ENCODE measurements around the gene THOC2. TPM values are rescaled to one million over a fixed set of nuclear protein-coding genes. Genes with fewer than 3 reads are reported as not detected.
"Not testable (repeated sequence)": the region's sequence is repeated elsewhere in the genome, so short reads cannot be mapped to it uniquely, and the experiment has no call there.

THOC2 gene
- total and polyA plus RNA-seq, 2 experiments from 2014 or later = 60.2 to 64.3 TPM

- H3K36me3 ChIP-seq = no peaks in the 10 kb centered on the region
- no peaks in the 10 kb centered on the region for H3K27me3 ChIP-seq
- H3K27ac ChIP-seq = no peak overlapping the region
- DNase-seq (ENCODE audit: low read depth in 1 of 2, low spot score in 1 of 2) = peak in 1 of 2 donors; percentile 32
- H3K9me3 ChIP-seq (ENCODE audit: low read depth) = no peaks in the 10 kb centered on the region
- TF ChIP-seq, protein P1, sequence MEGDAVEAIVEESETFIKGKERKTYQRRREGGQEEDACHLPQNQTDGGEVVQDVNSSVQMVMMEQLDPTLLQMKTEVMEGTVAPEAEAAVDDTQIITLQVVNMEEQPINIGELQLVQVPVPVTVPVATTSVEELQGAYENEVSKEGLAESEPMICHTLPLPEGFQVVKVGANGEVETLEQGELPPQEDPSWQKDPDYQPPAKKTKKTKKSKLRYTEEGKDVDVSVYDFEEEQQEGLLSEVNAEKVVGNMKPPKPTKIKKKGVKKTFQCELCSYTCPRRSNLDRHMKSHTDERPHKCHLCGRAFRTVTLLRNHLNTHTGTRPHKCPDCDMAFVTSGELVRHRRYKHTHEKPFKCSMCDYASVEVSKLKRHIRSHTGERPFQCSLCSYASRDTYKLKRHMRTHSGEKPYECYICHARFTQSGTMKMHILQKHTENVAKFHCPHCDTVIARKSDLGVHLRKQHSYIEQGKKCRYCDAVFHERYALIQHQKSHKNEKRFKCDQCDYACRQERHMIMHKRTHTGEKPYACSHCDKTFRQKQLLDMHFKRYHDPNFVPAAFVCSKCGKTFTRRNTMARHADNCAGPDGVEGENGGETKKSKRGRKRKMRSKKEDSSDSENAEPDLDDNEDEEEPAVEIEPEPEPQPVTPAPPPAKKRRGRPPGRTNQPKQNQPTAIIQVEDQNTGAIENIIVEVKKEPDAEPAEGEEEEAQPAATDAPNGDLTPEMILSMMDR (IDR thresholded peaks at IDR 0.05; ENCODE audit: low read depth, low read length) = no peak
- no peaks in the 10 kb centered on the region for H3K4me1 ChIP-seq (ENCODE audit: low read depth)
- H3K4me3 ChIP-seq = no peak overlapping the region
Measured at GRCh38 chrX:123590842-123591486, 141.9 kb downstream of the THOC2 start.

GRCh38 chrX:123588723-123589122 is 144.1 kb downstream of the THOC2 start:
- no peak overlapping the region for H3K4me3 ChIP-seq
- no peaks in the 10 kb centered on the region for H3K36me3 ChIP-seq
- no peak for DNase-seq (ENCODE audit: low read depth in 1 of 2, low spot score in 1 of 2)
- no peaks in the 10 kb centered on the region for H3K9me3 ChIP-seq (ENCODE audit: low read depth)
- no peak overlapping the region for H3K27ac ChIP-seq
- no peaks in the 10 kb centered on the region for H3K4me1 ChIP-seq (ENCODE audit: low read depth)
- TF ChIP-seq, protein P1 (IDR thresholded peaks at IDR 0.05; ENCODE audit: low read depth, low read length) = no peak
- no peaks in the 10 kb centered on the region for H3K27me3 ChIP-seq

- Histone ChIP-seq H3K4me3 (no peak overlapping the region), H3K27me3 (no peaks in the 10 kb centered on the region), H3K36me3 (no peaks in the 10 kb centered on the region), H3K4me1 (ENCODE audit: low read depth) (no peaks in the 10 kb centered on the region), H3K9me3 (ENCODE audit: low read depth) (no peaks in the 10 kb centered on the region), H3K27ac (no peak overlapping the region)
- DNase-seq (ENCODE audit: low read depth in 1 of 2, low spot score in 1 of 2) = no peak
- TF ChIP-seq, protein P1 (IDR thresholded peaks at IDR 0.05; ENCODE audit: low read depth, low read length) = no peak
Measured at GRCh38 chrX:123581586-123581985, 151.3 kb downstream of the THOC2 start.

DNA sequence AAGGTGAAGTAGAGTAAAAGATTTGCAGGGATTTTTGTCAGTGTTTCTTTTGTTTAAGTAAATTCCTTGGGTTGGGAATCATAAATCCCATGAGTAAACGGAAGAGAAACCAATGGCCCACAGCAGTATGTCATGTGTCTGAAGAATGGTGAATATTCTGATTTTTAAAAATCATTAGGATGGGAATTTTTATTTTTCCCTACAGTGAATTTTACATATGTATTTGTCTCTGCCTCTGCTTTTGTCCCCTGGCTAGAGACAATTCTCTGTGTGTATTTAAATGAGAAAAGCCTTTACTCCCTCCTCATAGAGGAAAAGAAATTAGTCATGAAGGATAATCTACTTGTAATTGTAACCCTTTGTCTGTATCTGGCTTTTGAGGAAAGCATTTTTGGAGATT is 152.1 kb downstream of the THOC2 start:
- H3K27ac ChIP-seq = no peak overlapping the region
- DNase-seq (ENCODE audit: low read depth in 1 of 2, low spot score in 1 of 2) = no peak
- H3K36me3 ChIP-seq = no peaks in the 10 kb centered on the region
- H3K4me3 ChIP-seq = no peak overlapping the region
- H3K27me3 ChIP-seq = no peaks in the 10 kb centered on the region
- no peaks in the 10 kb centered on the region for H3K9me3 ChIP-seq (ENCODE audit: low read depth)
- no peaks in the 10 kb centered on the region for H3K4me1 ChIP-seq (ENCODE audit: low read depth)
- TF ChIP-seq, protein P1 (IDR thresholded peaks at IDR 0.05; ENCODE audit: low read depth, low read length) = no peak

DNA sequence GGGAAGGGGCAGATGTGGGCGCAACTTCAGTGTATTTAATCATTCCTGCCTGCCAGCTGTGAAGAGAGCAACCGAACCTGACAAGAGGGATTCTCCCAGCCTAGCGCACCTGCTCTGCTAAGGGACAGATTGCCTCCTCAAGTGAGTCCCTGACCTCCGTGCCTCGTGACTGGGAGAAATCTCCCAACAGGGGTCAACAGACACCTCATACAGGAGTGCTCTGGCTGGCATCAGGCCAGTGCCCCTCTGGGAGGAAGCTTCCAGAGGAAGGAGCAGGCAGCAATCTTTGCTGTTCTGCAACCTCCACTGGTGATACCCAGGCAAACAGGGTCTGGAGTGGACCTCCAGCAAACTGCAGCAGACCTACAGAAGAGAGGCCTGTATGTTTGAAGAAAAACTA is 158.8 kb downstream of the THOC2 start:
- H3K27ac ChIP-seq; H3K9me3 ChIP-seq (ENCODE audit: low read depth); H3K27me3 ChIP-seq: not testable (repeated sequence)

GRCh38 chrX:123570011-123570590 is 162.8 kb downstream of the THOC2 start:
- no peak for DNase-seq (ENCODE audit: low read depth in 1 of 2, low spot score in 1 of 2)
- Histone ChIP-seq H3K36me3 (no peaks in the 10 kb centered on the region), H3K4me3 (no peak overlapping the region), H3K4me1 (ENCODE audit: low read depth) (no peaks in the 10 kb centered on the region), H3K9me3 (ENCODE audit: low read depth) (no peaks in the 10 kb centered on the region), H3K27ac (no peak overlapping the region), H3K27me3 (no peaks in the 10 kb centered on the region)
- TF ChIP-seq, protein P1 (IDR thresholded peaks at IDR 0.05; ENCODE audit: low read depth, low read length) = no peak

More for the DNA sequence above, 158.8 kb downstream of the THOC2 start:
- DNase-seq (ENCODE audit: low read depth in 1 of 2, low spot score in 1 of 2); H3K36me3 ChIP-seq; H3K4me1 ChIP-seq (ENCODE audit: low read depth); H3K4me3 ChIP-seq: not testable (repeated sequence)

Measured in cardiac muscle cell (in vitro differentiated cells and primary cell).